HG03064 (cell line): ENCODE measurements around the gene MYO7A.

Experiments
- ATAC-seq: cut with Tn5 transposase; IDR thresholded peaks from one replicate; pipeline ENCODE4 v1.9.1; 2021; ENCODE audit warnings: low read depth; ENCODE audit not compliant: unreplicated experiment

MYO7A gene

DNA sequence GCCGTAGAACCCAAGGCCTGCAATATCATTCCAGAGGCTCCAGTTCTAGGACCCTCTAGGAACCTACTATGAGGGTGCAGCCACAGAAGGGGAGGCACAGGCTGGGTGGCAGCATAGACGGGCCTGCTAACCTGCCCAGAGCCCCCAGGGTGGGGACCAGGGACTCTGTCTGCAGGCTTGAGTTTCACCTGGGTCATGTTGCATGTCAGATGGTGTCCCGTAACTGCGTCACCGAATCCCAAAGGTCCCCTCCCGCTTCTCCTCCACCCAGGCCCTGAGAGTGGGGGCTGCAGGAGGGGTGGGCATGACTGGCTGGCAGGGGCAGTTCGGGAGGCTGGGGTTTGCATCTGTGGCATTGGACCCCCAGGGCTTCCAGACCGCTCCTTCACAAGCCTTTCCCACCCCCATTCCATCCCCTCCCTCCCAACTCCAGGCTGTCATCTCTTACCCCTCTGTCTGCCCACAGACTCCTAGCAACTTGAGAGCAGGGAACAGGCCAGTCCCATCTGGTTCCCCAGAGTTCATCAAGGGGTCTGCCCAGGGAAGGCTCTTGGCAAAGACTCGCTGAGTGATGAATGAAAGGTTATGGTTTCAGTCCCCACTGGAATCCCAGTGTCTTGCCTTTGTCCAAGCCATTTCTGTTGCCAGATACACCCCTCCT, 16.3 kb downstream of the MYO7A start:
- ATAC-seq, result no peak

DNA sequence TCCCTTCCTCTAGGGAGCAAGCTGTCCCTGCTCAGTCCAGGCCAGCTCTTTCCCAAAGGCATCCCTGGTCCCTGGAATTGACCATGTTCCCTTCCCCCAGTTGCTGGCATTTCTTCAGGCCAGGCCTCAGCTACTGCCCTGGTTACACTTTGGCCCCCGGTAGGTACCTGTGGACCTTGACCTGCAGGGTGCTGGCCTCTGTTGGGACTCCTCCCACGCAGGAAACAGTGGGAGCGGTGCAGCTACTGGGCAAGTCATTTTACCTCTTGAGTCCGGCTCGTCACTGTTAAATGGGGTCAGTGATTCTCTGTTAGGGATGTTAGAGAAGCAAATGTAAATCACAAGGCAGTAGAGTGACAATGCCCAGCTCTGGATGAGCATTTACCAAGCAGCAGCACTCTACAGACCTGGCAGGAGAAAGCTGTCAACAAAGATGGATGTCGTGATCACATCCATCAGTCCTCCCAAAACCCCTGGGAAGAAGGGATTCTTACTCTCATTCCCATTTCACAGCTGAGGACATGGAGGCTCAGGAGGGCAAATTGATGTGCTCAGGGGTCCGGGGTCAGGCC, 16.9 kb downstream of the MYO7A start:
- no peak for ATAC-seq

DNA sequence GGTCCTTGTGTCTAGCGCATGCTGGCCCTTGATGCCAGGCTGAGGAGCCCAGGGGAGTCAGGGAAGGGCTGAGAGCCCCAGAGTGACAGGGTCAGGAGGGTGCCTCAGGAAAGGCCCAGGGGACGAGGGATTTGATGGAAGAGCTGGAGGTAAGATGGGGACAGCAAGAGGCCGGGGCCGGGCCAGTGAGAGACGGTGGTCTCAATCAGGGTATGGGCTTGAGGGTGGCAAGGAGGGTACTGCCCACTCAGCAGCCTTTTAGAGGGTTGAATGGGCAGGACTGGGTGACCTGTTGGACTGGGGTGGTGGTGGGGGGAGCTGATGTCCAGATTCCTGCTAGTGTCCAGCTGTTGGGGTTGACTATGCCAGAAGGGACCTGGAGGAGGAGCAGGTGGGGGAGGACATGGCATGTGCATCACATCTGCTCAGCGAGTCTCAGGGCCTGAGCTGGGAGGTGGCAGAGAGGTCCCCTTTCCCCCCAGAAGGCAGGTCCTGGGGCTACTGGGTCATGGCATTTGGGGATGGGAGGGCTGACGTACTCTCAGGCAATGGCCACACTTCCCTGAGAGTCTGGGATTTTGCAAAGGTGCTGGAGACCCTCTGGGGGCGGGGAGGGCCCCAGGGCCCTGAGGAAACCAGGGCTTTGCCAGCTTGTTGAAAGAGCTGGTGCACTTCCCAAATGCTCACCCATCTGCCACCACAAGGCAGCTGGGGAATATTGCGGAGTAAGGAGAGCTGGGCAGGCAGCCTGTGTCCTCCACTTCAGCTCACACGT, 18.4 kb downstream of the MYO7A start:
- no peak for ATAC-seq

DNA sequence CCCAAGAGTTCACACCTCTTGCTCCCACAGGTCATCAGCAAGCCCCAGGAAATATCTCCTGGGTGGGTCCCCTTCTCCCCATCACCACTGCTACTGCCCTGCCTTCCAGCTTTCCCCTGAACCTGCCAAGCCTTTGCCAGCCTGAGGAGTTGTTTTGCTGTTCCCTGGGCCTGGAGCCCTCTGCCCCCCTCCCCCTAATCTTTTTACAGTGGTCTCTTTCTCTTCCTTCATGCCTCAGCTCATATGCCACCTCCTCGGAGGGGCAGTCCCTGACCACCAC, 18.9 kb downstream of the MYO7A start:
- no peak for ATAC-seq

DNA sequence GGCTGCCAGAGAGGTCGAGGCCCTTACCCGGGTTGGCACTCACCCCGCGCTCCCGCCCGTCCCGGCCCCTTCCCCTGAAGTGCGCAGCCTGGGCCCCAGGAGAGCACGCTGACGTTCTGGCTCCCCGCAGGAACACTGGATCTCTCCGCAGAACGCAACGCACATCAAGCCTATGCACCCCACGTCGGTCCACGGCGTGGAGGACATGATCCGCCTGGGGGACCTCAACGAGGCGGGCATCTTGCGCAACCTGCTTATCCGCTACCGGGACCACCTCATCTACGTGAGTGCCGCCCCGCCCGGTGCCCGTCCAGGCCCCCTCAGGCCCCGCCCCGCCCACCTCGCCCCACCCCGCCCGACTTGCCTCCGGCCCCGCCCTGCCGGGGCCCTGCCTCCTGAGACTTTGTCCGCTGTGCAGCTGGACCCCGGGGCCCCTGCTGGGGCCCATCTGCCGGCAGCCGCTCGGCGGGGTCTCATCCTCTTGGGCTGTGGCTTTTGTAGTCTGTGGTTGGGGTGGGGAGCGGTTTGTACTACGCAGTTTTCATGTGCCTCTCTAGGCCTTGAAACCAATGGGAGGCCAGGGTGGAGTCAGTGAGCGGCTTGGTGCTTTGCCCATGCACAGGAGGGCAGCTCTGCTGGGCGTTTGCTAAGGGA, 19.7 kb downstream of the MYO7A start:
- ATAC-seq, result no peak

DNA sequence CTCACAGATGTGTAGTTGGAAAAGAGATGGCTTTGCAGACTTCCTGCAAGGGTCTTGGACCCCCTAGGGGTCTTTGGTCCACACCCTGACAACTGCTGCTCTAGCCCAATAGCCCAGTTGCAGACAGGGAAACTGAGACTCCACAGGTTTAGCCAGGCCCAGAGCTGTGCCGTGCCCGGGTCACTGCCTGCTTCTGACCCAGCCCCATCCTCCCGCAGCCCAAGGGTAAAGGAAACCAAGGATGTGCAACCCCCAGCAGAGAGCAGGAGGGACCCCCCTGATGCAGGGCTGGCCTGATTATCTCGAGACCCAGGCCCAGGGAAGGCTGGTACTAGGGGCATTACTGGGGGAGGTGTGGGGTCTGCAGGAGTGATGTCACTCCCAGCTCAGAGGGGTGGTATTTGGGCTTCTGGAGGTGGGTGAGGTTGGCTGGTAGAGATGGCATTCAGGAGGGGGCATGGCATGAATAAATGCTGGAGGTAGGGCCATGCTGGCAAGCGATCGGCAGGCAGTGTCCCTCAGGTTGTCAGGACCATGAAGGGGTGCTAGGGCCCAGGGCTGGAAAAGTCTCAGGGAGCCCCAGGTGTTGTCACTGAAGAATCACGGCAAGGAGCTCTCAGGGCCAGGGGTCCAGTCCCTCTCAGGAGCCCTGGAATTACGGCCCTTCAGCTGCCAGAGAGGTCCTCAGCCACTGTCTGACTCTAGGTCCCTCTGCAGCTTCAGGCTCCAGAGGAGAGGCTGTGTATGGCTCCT, 21.1 kb downstream of the MYO7A start:
- ATAC-seq, result no peak

DNA sequence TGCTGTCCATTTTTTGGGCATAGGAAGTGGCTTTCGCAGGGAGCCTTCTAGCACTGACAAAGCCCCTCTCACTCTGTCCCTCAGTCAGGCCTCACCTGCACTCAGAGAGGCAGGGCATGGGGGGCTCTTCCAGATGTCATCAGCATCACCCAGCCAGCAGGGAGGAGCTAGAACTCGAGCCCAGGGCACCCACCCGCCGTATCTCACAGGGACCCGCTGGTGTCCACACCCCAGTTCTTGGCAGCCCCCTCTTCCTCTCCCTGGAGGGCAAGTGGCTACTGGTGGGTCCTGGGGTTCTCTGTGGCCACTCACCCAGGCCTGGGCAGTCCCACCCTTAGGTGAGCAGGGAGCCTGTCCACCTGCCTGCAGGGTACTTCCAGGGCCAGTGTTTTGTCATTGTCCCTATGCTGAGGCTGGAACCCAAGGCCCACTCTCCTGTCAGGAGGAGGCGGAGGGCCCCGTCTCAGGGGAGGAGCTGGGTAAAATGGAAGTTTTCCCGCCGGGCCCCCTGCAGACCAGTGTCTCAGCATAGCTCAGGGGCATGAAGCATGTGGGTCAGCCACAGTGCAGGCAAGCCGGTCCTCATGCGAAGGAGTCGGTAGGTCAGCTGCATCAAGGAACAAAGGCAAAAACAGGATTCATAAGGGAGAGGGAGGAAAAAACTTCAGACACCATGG, 21.8 kb downstream of the MYO7A start:
- no peak for ATAC-seq

DNA sequence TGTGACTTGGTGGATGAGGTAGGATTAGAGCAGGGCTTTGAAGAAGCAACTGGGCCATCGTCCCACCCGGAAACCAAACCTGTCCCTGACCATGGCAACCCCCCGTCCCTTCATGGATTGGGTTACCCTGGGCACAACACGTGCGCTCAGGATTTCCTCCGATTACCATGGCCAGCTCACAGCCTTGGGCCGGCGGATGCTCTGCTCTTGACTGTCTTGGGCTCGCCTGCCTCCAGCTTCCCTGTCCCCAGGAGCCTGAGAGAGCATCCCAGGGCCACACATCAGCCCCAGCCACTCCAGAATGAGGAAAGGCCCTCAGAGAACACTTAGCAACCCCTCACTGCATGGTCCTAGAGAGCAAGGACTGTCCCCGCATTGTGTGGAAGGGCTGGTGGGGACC, 22.8 kb downstream of the MYO7A start:
- ATAC-seq, result no peak

DNA sequence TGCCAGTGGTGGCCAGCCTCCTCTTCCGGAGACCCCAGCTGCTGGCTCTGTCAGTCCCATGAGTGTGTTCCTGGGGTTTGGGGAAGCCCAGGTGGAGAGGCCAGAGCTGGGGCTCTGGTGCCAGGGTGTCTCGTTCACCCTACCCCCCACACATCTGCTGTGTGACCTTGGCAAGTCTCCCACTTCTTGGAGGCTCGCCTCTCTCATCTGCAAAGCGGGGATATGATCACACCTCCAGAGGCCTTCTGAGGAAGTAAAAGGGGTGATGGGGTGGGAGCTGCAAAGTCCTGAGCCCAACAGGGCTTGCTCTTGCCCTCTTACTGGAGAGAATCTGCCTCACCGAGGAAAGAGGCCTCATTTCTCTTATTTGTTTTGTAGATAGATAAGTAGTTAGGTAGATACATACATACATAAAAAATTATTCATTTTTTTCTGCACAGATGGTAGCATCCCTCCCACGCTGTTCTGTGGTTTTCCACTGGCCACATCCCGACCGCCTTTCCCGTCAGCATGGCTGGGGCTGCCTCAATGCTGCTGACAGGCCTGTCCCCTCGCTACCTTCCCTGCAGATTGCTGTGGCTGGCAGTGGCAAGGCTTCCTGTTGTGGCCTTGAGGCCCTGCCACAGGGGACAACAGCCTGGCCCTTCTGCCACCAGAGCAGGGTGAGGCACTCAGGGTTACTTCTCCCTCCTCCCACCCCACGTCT, 23.9 kb downstream of the MYO7A start:
- ATAC-seq, result no peak

DNA sequence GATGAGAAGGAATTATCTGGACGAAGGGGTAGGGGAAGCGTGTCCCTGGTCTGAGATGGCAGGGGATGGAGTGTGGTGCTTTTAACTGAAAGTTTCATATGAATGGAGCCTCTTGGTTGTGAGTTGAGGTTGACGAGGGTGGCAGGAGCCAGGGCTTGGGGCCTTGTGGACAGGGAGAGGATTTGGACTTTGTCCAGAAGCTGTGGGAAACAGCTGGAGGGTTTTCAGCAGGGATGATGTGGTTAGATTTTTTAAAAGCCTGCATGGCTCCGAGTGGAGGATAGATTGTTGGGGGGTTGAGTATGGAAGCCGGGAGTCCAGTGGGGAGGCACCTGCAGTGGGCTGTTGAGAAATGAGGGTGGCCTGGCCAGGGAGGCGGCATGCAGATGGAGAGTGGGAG, 24.8 kb downstream of the MYO7A start:
- no peak for ATAC-seq

DNA sequence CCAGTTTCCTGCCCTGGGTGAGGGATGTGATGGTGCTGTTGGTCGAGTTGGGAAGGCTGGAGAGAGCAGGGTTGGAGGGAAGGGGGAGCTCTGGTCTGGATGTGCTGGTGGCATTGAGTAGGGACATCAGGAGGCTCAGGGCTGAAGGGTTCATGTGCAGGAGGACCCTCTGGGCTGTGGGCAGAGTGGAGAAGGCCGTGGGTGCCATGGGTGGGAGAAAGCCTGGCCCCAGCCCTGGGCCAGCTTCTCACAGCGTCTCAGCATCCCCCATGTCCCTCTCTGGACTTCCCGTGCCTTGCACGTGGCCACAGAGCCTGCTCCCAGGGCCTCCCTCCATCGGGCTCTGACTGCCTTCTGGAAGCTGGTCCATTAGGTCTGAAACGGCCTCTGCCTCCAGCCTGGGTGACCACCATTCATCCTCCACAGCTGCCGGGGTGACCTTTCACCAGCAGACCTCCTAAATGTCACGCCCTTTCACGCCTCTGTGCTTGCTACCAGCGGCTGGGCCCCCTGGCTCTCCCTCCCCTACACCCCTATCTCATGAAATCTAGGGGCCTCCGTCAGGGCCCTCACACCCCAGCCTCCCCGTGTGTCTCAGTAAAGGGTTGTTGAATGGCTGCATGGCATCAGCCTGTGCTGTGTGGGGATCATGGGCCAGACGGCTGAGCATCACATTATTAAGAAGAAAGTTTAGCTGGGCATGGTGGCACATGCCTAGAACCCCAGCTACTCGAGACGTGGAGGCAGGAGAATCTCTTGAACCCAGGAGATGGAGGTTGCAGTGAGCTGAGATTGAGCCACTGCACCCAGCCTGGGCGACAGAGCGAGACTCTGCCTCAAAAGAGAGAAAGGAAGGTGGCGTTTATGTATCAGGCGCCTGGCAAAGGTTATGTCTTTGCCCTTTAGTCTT, 25.5 kb downstream of the MYO7A start:
- ATAC-seq, result no peak

DNA sequence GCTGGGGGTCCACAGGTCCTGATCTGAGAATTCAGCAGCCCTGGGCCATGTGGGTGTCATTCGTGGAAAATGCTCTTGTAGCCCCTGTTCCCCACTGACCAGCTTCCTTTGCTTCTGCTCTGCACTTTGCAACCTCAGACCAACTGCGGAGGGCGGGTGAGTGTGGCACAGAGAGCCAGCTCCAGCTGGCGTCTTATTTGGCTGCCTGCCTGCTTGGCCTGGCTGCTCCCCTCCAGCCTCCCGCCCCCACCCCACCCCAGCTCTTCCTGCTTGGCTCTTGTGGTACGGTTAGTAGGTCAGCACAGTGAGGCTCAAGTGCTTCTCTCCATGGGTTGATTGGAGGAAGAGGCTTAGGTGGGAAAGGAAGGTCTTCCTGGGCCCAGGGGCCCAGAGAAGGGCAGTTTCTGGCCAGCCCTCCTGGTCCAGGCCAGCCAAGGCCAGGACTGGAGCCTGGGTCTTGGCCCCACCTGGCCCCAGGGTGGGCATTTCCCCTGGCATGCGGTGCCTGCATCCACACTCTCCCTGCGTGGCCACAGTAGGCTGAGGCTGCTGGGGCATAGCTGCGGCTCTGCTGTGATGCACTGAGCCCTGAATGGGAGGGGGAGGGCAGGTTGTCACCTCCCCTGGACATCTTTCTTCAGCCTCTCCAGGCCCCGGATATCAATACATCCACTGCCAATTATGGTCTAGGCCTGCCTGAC, 26.5 kb downstream of the MYO7A start:
- ATAC-seq, result no peak

DNA sequence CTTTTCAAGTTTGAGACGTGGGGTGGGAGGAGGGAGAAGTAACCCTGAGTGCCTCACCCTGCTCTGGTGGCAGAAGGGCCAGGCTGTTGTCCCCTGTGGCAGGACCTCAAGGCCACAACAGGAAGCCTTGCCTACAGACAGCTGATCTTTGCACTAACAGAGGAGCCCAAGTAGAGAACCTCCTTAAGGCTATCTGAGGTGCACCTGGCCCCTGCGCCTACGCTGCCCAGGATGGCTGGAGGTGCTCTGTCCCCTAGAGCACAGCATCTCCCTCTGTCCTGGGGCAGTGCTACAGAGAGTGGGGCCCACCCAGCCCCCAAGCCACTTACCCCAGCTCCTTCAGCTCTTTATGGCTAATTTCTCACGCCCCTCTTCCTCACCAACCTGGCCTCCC, 27.0 kb downstream of the MYO7A start:
- ATAC-seq, result no peak

DNA sequence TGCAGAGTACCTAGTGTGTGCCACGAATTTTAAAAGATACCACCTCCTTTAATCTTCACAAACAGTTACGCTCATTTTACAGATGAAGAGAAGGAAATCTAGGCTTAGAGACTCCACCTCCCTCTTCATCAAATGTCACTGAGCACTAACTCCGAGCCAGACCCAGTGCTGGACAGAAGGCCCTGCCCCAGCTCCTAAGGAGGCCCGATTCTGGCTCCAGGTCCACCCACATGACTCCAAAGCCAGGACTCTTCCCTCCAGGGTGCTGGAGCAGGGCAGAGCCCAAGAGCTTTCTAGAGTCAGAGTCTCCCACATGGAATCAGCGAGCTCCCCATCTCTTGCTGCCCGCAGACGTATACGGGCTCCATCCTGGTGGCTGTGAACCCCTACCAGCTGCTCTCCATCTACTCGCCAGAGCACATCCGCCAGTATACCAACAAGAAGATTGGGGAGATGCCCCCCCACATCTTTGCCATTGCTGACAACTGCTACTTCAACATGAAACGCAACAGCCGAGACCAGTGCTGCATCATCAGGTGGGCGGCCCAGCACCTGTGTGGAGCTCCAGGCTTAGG, 27.6 kb downstream of the MYO7A start:
- ATAC-seq, result no peak

DNA sequence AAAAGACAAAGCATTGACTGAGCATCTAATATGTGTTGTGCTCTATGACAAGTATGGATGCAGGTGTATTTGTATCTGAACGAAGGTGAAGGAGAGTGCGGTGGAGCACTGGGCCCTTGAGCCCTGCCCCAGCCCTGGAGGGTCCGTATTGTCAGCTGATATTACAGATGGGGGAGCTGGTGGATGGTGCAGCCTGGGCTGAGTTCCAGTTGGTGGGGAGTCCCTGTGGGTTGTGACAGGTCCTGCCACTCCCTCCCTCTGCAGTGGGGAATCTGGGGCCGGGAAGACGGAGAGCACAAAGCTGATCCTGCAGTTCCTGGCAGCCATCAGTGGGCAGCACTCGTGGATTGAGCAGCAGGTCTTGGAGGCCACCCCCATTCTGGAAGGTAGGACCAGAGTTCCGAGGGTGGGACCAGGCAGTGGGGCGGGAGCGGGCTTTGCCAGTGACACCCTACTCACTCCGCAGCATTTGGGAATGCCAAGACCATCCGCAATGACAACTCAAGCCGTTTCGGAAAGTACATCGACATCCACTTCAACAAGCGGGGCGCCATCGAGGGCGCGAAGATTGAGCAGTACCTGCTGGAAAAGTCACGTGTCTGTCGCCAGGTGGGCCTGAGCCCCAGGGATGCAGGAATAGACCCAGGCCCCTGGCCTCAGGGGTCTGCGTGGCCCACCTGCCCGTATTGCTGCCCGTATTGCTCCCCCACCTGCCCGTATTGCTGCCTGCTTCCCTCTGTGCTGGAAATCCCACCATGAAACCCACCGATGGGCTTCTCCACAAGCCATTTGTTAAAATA, 28.6 kb downstream of the MYO7A start:
- ATAC-seq, result no peak

DNA sequence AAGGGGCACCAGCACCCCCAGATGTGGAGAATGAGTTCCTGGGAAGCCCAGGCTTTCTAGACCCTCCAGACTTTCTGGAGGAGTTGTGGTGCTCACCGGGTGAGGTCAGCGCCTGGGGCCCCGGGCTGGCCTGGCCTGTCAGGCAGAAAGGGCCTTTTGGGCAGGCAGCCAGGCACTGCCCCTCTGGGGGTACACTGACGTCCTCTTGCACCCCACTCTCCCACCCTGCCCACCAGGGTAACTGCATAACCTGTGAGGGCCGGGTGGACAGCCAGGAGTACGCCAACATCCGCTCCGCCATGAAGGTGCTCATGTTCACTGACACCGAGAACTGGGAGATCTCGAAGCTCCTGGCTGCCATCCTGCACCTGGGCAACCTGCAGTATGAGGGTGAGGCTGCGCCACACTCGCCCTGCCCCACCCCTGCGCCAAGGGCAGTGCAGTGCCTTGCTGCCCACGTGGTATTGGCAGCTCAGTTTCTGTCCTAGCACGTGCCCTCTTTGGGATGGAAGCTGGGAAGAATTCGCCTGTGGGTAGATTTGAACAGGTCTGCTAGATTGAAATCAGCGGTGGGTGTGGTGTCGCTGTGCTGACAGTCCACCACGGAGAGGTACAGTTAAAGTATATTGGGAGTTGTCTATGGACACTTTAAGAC, 30.1 kb downstream of the MYO7A start:
- no peak for ATAC-seq
